Measurements from ENCODE around the gene ZNF385C.
"Not testable (repeated sequence)": the region's sequence is repeated elsewhere in the genome, so short reads cannot be mapped to it uniquely, and the experiment has no call there.

Gene ZNF385C

DNA sequence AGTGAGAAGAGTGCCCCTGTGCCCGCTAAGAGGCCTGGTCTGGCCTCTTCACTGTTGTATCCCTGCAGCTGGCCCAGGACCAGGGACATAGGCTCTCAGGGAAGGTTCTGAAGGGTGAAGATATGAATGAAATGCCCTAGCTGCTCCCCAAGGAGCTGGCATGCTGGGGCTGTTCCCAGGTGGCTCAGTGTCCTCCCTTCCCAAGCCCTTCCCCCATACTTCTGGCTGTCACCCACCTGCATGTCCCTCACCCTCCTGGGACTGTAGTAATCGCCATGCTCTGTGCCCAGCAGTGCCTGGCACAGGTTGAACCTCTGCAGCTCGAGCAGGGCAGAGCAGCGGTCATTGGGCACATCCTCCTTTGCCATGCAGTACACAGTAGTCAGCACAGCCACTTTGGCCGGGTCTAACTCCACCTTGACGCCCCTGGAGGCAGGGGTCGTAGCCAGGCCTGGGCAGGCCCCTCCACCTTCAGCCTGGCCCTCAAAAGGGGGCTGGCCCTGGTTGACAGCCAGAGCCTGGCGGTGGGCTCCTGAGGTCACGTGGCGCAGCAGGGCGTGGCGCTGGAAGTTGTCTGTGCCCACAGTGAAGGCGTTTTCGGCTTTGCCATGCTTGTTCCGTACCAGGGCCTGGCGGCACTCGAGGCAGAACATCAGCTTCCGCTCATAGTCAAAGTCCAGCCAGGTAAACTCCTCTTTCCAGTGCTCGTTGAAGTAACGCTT is 55.5 kb downstream of the ZNF385C start:
- no peak for DNase-seq

DNA sequence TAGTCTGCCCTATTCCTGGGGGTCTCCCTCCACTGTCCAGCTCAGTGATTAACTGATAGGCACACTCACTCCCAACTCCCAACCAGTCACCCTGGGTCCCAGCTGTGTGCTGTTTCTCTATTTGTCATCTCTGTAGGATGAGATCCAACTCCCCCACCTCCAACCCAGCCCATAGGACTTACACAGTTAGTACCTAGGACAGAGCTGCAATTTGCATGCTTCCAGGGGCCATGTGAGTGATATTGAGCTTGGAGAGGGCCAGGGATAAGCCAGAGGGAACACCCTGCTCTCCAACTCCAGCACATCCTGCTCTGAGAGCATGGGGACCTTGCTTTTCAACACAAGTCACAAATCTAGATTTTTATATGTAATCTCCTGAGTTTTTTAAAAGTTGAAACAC is 56.7 kb downstream of the ZNF385C start:
- DNase-seq = no peak

DNA sequence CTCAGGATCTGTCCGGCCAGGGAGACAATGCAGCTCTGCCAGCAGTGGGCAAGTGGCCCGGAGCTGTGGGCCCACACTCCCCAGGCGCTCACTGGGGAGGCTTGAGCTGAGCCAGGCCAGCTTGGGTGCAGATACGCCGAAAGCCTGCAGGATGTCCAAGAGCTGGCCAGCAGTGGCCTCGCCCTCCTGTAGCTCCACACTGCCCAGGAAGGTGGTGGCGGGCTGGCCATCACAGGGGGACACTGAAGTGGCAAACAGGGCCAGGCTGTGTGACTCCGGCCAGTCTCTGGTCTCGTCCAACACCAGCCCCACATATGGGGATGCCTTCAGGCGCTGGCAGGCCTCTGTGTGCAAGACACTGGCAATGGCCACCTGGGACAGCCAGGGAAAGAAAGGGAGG is 57.5 kb downstream of the ZNF385C start:
- no peak for DNase-seq

DNA sequence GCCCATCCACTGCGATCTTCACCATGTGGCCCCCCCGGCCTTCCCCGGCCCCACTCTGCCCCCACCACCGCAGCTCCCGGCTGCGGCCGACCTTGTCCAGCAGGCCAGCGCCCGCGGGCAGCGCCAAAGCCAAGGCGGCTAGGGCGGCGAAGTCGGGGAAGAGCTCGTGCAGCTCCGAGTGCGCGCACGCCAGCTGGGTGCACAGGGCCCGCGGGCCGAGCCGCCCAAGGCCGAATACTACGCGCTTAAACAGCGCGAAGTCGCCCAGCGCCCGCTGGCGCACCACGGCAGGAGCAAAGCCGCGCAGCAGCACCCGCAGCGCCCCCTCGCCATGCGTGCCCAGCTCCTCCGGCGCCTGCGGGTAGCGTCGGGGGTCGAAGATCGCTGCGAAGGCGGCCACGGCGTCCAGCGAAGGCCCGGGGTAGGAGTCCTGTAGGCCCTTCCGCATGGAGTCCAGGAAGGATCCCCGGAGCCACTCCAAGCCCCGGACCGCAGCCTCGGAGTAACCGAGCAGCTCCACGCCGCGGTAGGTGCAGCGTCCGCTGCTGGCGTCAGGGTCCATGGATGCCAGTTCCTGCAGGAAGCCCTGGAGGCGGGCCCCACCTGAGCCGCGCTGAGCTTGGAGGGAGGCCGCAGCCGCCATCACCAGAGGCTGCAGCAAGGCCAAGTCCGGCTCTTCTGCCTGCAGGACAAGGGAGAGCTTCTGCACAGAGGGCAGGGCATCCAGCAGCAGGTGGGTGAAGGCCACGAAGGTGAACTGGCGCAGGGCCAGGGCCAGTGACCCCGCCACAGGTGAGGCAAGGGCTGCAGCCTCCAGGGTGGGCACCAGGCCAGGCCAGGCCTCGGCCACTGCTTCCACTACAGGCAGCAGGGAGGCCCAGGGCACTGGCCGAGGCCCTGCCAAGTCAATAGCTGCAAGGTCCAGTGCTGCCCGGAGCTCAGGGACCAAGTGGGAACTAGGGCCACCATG is 58.2 kb downstream of the ZNF385C start:
- DNase-seq = no peak

DNA sequence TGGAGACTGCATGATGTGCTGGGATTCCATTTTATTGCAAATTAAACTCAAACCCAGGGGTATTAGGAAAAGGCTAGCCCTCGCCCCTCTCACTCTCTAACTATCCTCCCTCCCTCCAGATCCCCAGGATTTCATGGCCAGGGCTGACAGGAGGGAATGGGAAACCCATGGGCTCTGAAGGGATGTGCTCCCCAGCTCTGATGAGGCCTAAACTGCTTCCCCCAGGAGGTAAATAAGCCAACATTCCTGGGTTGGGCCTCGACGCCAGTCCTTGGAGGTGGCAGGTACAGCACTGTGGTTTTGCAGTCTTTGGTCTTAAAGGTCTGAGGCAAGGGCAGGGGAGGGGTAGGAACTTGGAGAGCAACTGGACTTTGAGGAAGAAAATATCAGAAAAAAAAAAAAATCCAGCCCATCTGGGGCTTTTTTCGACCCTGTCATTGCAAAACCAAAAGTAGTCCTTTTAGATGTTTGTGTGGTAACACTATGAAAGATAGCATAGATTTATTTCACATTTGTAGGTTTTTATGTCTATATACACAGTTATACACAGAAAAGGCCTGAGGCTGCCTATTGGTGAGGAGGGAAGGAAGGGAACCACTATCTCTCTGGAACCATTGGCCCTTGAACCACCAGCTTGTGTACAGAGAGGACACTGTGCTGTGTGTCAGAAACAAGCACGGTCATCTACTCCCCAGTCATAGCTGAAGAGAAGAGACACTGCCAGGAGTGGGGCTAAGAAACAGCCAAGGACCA is 59.9 kb downstream of the ZNF385C start:
- no peak for DNase-seq

DNA sequence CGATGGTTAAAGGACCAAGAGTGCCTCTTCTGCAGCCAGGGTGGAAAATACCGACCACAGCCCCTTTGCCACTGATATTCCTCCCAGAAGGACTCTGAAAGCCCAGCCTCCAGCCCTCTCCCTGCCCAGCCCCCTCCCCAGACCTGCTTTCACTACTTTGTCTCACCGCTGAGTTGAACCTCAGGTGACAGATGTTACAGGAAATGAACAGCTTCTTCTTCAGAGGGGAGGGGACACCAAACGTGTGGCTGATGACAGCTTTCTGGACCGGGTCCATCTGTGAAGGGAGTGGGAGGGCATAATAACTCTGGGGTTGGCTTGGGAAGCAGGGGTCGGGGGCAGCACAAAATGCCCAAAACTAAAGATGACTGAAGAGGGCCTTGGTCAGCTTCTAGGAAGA is 64.2 kb downstream of the ZNF385C start:
- no peak for DNase-seq

DNA sequence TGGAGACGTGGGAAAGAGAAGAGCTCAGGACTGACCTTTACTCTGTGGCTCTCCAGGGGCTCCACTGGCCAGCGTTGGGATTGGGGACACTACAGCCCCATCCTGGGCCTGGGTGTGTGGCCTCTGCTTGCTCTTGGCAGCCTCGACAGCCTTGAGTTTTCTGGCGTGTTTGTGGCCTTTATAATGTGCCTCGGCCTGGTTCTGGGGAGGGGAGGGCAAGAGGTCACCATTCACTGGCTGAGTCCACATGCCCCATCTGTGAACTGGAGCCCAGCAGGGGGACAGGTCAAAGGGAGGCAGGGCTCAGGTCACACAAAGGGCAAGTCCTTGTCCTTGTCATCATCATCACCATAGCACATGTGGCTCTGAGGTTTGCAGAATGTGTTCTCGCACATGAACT is 66.7 kb downstream of the ZNF385C start:
- DNase-seq = no peak

DNA sequence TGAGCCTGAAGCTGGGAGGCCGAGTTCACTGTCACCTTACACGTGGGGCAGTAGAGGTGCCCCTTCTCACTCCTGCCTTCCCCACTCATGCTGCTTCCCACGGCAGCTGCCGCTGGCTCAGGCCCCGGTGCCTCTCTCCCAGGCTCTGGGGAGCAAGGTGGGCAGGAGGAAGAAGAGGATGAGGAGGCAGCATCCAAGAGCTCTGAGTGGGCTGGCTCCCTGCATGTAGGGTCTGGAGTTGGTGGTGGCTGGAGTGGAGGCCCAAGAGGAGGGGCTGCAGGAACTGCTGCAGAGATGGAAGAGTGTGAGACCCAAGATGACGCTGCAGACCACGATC is 69.5 kb downstream of the ZNF385C start:
- DNase-seq = no peak

DNA sequence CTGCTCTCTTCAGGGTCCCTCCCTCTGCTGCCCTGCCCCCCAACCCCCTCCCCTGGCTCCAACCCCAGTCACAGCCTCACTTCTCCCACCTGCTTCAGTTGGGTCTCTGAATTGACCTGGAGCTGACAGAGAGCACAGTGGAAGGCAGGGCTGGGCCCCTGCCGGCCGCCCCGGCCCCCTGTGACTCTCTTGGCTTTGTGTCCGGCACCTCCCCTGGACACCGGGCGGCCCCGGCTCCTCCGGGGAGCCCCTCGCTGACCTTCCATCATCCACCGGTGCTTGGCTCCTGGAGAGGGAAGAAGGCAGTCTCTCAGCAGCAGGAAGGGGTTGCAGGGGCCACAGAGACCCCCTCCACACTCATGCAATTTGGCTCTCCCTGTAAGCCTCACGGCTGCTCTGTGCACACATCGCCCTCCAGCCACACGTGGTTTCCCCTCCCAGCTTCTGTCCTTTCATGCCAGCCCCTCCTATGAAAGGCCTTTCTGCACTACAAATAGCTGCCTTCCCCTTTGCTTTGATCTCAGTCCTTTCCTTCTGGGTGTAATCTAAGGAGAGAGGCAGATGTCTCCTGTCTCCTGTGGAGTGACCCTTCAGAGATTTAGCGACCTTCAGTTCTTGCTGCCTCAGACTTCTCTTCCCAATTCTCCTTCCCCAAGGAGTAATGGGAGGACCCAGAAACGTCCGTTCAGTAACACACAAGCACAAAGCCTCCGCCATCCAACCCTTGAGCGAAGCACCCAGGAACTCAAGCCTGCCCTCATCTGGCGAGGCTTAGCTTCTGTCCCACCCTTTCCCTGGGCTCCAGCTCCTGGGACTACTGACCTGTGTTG is 70.1 kb downstream of the ZNF385C start:
- peak; percentile 28 for DNase-seq

DNA sequence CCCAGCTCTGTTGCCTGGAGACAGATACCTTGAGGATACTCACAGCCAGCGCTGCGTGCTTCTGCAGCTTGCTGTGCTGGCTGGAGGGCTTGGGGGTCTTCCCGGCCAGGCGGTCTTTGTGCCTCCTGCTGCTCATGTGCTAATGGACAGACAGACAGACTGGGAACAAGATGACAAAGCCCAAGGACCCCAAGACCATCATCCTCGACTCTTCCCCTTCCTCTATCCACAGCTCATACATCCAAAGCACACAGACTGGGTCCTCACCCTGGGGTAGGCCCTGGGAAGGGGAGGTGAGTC is 70.7 kb downstream of the ZNF385C start:
- DNase-seq = no peak

DNA sequence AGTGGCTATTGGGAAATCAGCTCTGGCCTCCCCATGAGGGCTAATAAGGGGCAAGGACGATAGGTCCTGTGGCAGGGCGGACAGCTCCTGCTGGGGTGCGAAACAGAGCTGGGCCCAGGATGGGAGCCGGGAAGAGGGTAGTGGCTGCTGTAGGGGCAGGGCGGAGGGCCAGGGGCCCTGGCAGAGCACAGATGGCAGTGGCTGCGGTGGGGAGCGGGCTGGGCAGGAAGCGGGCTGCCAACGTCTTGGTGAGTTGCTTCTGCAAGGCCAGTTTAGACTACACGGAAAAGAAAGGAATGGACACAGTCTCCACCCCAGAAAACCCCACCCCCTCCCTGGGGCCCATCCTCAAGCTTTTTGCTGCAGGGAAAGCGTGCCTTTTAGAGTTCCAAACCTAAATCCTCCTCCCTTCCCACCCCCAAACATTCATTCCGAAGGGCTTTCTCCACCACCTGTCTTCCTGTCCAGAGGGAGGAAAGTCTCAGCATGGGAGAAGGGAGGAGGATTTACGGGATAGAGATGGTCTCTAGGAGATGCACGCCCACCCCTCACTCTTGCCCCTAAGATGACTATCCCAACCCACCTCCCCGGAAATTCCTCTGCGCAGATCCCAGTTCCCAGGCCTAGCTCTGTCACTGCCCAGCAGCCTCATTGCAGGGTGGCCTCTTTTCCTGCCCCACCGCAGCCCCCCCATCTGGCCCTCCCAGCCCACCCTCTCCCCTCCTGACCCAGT is 71.2 kb downstream of the ZNF385C start:
- DNase-seq = no peak

DNA sequence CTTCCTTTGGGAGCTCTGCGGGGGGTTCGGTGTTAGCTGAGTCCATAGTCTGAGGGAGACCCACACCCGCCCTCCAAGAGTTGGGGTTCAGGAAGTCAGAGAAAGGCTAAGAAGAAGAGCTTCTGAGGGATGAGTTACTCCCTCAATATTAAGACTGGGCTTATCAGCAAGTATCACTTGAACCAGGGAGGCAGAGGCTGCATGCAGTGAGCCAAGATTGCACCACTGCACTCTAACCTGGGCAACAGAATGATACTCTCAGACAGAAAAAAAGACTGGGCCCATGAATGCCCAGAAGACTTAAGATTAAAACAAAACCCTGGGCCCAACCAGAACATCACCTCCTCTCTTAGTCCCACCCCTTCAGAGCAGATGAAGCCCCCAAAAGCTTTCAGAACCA is 72.3 kb downstream of the ZNF385C start:
- no peak for DNase-seq

DNA sequence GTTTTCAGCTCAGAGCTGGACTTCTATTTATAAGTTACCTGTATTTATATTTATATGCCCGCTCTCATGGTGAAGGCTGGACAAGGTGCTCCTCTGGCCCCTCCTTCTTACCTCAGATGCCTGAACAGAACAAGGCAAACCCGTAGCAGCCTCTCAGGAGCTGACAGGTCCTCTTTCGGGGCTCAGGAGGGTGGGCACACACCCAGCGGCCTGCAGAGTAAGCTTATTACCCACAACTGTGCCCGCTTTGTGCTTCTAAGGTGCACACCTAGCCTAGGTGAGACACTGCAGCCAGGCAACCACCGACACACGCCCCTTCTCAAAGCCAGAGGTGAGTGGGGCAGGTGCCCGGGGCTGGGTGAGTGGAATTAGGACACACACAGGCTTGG is 73.1 kb downstream of the ZNF385C start:
- DNase-seq = no peak

DNA sequence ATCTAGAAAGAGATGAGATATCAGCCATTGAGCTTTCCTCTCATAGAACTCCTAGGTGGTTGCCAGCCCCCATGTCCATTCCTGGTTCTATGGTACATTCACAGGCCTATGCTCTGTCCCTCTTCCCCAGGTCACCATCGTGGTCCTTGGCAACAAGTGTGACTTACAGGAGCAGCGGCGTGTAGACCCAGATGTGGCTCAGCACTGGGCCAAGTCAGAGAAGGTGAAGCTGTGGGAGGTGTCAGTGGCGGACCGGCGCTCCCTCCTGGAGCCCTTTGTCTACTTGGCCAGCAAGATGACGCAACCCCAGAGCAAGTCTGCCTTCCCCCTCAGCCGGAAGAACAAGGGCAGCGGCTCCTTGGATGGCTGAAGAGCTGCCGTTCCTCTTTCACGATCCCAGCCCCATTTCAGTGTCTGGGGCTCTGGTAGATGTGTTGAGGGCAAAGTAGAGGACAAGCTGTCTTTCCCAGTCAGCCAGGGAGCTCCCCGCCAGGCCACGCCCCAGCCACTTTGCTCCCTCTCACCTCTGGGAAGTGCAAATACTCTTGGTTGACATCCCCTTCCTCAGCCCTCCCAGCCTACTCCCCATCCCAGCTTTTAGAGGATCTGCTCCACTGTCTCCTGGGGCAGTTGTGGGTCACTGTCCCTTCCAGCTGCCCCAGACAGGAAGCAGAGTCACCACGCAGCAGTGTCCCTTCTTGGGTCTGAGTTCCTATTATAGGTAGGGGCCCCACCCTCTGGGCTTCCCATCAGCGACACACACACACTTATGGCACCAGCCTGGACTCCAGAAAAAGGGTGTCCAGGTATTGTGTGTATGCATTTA is 74.5 kb downstream of the ZNF385C start:
- no peak for DNase-seq

DNA sequence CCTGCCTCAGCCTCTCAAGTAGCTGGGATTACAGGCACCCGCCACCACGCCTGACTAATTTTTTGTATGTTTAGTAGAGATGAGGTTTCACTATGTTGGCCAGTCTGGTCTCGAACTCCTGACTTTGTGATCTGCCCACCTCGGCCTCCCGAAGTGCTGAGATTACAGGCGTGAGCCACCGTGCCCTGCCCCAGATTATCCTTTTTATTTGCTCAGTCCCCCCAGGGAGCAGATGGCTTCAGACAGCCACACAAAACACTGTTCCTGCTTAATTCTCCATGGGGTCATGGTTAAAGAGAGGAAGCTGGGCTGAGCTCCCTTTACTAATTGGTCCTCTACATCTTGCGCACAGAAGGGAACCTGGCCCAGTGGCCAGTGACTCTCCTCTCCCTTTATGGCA is 77.4 kb downstream of the ZNF385C start:
- not testable (repeated sequence) for DNase-seq

DNA sequence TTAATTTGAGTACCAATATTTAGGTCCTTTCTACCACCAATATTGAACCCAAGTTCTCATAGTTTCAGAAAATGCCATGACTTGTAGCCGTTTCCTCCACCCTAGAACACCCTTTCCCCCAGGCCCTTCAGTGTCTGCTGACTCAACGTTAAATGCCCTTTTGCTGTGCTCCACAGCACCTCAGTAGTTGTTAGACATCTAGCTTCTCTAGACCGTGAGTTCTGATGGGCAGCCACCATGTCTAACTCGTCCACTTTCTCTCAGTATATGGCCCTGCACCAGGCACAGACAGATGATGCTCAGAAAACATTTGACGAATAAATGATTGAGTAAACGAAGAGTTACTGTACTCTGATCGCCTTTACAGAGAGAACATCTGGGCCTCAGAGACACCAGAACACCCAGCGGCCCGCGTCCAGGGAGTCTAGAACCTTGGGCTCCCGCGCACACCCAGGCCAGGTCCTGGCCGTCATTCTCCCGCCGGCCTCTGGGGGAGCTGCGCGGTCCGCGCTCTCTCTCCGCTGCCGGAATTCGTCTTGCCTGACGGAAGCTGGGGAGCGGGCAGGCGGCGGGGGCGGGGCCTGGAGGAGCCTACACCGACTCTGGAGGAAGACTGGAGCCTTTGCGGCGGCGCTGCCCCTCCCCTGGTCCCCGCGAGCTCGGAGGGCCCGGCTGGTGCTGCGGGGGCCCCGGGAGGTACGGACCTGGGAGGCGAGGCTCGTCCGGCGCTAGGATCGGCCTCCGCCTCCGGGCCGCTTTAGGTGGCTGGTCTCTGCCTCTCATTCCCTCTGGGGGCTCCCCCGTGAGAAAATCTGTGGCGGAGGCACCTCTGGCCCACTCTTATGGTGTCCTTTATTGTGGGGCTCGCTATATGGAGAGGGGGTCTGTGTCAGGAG is 78.5 kb downstream of the ZNF385C start, which contains the start of gene NKIRAS2:
Gene NKIRAS2, plus strand, starts transcription at position 582 of the 896 bp plus-strand sequence. CDS start 1,488 bp downstream, outside the sequence.
- DNase-seq = peak; percentile 92

DNA sequence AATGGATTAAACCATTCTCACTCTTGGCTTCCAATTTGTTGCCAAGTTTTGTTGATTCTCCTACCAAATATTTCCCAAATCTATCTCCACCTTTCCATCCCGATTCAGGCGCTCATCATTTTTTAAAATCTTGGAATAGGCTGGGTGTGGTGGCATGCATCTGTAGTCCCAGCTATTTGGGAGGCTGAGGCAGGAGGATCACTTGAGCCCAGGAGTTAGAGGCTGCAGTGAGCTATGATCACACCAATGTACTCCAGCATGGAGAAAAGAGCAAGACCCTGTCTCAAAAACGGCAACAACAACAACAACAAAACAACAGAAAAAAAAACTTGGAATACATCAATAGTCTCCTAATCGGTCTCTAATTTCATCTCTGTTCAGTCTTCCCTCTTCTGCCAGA is 79.3 kb downstream of the ZNF385C start:
- no peak for DNase-seq

DNA sequence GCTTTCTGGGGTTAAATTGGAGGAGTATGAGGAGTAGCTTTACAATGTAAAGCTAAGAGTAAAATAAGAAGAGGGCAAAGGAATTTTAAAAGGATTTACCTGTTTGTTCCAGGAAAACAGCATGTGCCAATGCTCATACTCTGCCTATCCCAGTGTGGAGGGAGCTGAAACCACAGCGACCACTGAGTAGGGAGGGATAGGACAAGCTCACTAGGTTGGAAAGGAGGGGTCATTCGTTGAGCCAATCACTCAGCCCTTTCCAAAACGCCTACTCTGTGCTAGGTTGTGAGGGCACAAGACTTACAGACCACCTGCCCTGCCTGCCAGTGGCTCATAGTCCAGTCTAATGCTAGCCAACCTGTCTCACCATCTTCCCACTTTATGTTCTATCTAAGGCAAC is 79.9 kb downstream of the ZNF385C start:
- DNase-seq = no peak

DNA sequence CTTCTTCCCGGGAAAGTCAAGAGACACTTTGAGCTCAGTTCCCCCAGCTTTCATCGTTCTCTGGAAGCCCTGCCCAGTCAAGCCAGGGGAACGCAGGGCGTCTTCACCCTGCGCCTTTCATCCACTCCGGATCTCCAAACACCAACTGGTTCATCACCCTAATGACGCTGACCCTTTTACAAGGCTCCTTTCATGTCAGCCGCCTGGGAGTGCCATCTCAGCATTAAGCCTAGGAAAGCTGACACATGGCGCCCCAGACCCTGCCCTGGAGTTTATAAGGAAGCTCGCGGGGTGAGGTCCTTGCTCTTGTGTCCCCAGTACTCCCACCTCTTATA is 80.4 kb downstream of the ZNF385C start:
- DNase-seq = no peak
